ENCODE measurements around the gene SLC66A2. TPM values are rescaled to one million over a fixed set of nuclear protein-coding genes. Genes with fewer than 3 reads are reported as not detected.

The SLC66A2 gene
- total and polyA plus RNA-seq, 2 of the 13 experiments (the other 11 are each of a cell fraction or from before 2014, with no cell fraction given): 33.5 to 41.9 TPM

- TF ChIP-seq CERS6 (CRISPR knock-in tag; IDR thresholded peaks at IDR 0.05) (no peak), ZNF784 (CRISPR knock-in tag; IDR thresholded peaks at IDR 0.05; ENCODE audit: borderline replicate concordance) (peak; percentile 46; the same call in 1 of the 2 replicates), MIER3 (CRISPR knock-in tag; IDR thresholded peaks at IDR 0.05; ENCODE audit: borderline replicate concordance) (no peak; the same call in 1 of the 2 replicates), ZFAT (CRISPR knock-in tag; conservative IDR thresholded peaks at IDR 0.05) (0 out of 2 replicates have a peak, but pooled peaks have one; percentile 50), SALL1 (CRISPR knock-in tag; IDR thresholded peaks at IDR 0.05) (peak; percentile 30), FIP1L1 (IDR thresholded peaks at IDR 0.05; ENCODE audit: borderline replicate concordance, insufficient read depth, low read depth, low read length) (no peak), ZNF44 (CRISPR knock-in tag; IDR thresholded peaks at IDR 0.05) (no peak), TRAFD1 (CRISPR knock-in tag; IDR thresholded peaks at IDR 0.05; ENCODE audit: borderline replicate concordance) (no peak), DNMT3B (CRISPR knock-in tag; conservative IDR thresholded peaks at IDR 0.05) (no peak), ZNF749 (CRISPR knock-in tag; IDR thresholded peaks at IDR 0.05; ENCODE audit: borderline replicate concordance) (peak; percentile 79; the same call in 1 of the 2 replicates), KLF15 (CRISPR knock-in tag; IDR thresholded peaks at IDR 0.05; ENCODE audit: borderline replicate concordance) (no peak), RFX3 (CRISPR knock-in tag; IDR thresholded peaks at IDR 0.05) (no peak), NKX3-1 (CRISPR knock-in tag; IDR thresholded peaks at IDR 0.05) (peak; percentile 59; the same call in 1 of the 2 replicates), ZNF34 (CRISPR knock-in tag; IDR thresholded peaks at IDR 0.05; ENCODE audit: borderline replicate concordance) (0 out of 2 replicates have a peak, but pooled peaks have one; percentile 15), MED13 (CRISPR knock-in tag; IDR thresholded peaks at IDR 0.05) (no peak; the same call in 1 of the 2 replicates), ARID2 (CRISPR knock-in tag; IDR thresholded peaks at IDR 0.05; ENCODE audit: borderline replicate concordance) (0 out of 2 replicates have a peak, but pooled peaks have one; percentile 9), EHMT2 (IDR thresholded peaks at IDR 0.05; ENCODE audit: borderline replicate concordance, low read depth, low read length) (no peak), CSRNP2 (CRISPR knock-in tag; conservative IDR thresholded peaks at IDR 0.05; ENCODE audit: low read depth) (no peak), DDIT3 (CRISPR knock-in tag; IDR thresholded peaks at IDR 0.05) (no peak), MZF1 (CRISPR knock-in tag; IDR thresholded peaks at IDR 0.05; ENCODE audit: borderline replicate concordance) (no peak)
These were observed 37.2 kb upstream of the SLC66A2 start, which contains the start of gene TXNL4A (continued) for GRCh38 chr18:79988451-79989194.
